Erythroblast (primary cell): ENCODE results near the gene SLC26A9.
A peak's percentile ranks its signal among the peaks of the same experiment; 100 is the strongest.

ENCODE experiments used
- DNase-seq, 2 experiments: peaks; one replicate each; lab custom pipeline; 2025; lab: John Stamatoyannopoulos, UW
- GATA1 ChIP-seq: IDR thresholded peaks from 2 replicates; pipeline ENCODE4 v1.6.1; 2011; ENCODE audit warnings: low read depth, mild to moderate bottlenecking, control low read depth, low read length, moderate library complexity
- POLR2A ChIP-seq: IDR thresholded peaks from 2 replicates; pipeline ENCODE4 v1.6.1; 2011; ENCODE audit warnings: mild to moderate bottlenecking, low read length

SLC26A9 gene

DNA sequence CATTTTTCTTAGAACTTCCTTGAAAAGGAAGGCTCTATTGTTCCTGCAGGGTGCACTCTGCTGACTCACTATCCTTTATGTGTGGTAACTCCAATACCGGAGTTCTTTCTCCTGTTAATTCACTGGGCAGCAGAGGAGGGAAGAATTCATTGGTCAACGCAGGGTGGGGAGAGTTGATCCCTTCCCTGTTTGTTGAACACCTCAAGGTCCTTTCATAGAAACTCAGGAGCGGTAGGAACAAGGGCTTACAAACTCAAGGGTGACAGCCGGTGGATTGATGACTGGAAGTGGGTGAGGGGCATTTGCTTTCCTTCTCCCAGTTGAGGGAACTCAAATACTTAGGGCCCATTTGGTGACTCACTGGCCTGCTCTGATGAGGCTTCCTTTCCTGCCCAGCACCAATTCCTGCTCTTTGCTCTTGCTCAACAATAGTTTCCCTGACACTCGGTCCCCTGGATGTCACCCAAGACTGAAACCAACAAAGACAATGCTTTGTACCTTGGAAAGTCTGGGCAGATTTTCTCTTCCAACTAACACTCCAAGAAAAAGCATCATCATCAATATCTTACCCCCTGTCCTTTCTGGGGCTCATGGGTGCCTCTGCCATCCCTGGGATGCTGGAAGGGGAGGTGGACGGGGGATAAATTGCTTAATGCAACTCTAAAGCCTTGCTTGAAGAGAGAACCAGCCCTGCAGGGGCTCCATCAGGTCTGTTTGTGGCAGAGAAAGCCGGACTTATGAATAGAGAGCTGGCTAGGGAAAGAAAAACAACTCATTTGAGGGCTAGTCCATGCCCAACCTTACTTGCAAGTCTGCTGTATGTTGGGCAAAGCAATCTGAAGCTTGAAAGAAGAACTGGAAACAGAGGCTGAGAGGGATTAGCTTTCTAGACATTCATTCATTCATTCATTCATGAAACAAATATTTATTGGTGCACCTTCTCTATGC is 9.3 kb downstream of the SLC26A9 start:
- no peak for DNase-seq
- TF ChIP-seq GATA1 (no peak), POLR2A (no peak)

GRCh38 chr1:205932776-205933175 is 10.5 kb downstream of the SLC26A9 start:
- no peak for DNase-seq
- no peak for TF ChIP-seq POLR2A
- no peak for TF ChIP-seq GATA1

DNA sequence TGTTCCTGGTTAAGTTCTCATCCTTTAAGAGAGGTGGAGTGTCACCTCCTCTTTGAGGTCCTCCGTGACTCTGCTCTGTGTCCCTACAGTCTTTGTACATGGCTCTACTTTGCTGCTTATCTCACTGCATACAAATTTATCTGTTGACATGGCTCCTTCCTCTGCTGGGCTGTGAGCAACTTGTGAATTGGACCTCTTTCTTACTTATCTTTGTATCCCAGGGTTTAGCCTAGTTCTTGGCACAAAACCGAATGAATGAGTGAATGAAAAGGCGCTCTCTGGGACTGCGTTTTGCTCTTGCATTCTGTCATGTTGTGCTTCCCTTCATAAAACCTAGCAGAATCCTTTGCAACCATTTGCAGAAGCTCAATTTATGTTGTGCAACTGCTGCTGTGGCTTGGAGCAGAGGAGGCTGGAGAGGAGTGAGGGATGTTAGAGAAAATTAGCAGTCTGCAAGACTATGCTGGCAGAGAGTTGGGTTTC is 12.4 kb downstream of the SLC26A9 start:
- TF ChIP-seq POLR2A = no peak
- no peak for TF ChIP-seq GATA1
- peak; percentile 13 to 45 for DNase-seq

- TF ChIP-seq GATA1 (no peak), POLR2A (no peak)
- DNase-seq = no peak
Measured at GRCh38 chr1:205930195-205930577, 13.1 kb downstream of the SLC26A9 start.

DNA sequence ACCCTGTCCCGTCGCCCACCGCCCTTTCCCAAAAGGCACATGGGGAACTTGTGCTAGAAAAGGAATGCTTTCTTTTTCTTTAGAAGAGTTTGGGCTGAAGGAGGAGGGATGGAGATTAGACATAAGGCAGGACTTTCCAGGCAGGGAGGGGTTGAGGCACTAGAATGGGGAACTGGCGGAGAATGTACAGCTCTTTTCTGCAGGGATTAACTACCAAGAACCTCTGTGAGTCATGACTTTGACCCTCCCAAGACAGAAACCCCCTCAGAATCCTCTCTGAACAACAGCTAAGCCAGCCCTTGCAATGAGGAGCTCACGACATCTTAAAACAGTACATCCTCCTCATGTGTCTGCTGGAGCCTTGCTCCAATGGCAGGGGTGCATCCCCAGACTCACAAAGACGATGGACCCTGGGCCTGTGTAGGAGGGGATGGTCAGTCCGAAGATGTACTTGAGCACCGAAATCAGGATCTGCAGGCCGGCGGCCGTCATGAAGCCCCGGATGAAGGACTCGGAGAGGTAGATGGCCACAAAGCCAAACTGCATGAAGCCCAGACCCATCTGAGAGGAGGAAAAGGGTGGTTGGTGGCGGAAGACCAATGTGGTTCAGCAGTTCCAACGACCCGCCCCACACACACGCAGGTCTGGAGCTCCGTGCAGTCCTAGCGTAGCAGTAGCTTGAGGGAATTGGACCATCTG is 13.6 kb downstream of the SLC26A9 start:
- no peak for TF ChIP-seq GATA1
- no peak for TF ChIP-seq POLR2A
- DNase-seq = no peak

GRCh38 chr1:205928317-205928716 is 14.9 kb downstream of the SLC26A9 start:
- no peak for DNase-seq
- TF ChIP-seq GATA1 (no peak), POLR2A (no peak)

GRCh38 chr1:205927676-205928075 is 15.6 kb downstream of the SLC26A9 start:
- DNase-seq = no peak
- TF ChIP-seq GATA1 (no peak), POLR2A (no peak)

DNA sequence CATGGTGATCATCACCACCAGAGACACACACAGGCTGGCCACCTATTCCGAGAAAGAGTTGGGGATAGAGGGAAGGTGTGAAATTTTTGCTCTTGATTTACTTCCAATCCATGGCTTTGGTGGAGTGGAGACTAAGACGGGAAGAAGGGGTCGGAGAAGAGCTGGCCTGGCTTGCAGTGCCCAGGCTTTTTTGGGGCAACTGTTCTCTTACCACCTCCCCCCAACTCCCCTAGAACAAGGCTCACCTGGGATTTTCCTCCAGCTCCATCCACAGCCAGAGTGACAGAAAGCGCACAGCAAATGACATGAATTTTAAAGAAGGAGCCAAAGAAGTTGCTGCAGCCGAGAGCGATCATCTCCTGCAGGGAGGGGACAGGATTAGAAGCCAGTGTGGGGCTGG is 16.0 kb downstream of the SLC26A9 start:
- TF ChIP-seq POLR2A = no peak
- no peak for TF ChIP-seq GATA1
- no peak for DNase-seq

DNA sequence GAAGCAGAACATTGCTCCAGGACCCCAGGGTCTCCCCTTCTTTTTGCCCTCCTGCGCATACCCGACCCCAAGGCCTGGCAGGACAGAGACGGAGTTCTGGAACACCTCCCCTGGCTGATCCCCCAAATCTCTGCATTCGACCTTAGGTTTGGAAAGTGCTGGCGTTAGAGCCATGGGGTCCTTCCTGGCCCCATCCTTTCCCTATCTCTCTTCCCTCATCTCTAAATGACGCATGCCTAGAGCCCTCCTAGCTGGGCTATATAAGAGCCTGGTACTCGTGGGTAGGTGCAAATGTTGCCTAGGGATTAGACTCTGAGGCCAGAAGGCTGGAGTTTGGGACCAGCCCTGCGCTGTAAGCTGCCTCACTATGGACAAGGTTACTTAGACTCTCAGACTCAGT is 16.6 kb downstream of the SLC26A9 start:
- TF ChIP-seq POLR2A (no peak), GATA1 (no peak)

DNA sequence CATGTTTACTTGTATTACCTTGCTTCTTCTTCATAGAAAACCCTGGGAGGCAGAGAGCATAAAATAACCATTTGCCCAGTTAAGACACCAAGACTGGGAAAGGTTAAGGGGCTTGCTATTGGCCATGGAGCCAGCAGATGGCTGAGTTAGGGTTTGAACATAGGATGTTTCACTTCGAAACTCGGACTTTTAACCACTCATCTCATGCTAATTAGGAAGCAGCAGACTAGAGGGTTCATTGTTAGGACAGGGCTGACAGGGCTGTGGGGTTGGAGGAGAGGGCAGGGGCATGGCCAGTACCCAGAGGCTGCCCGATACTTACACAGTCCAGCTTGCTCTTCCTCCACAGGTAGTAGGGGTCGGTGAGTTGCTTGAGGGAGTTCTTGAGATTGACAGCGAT is 17.0 kb downstream of the SLC26A9 start:
- no peak for TF ChIP-seq GATA1
- no peak for TF ChIP-seq POLR2A
- no peak for DNase-seq

More for the DNA sequence above, 16.6 kb downstream of the SLC26A9 start:
- DNase-seq = no peak

GRCh38 chr1:205925736-205926135 is 17.5 kb downstream of the SLC26A9 start:
- TF ChIP-seq POLR2A (no peak), GATA1 (no peak)
- DNase-seq = no peak

- no peak for TF ChIP-seq GATA1
- DNase-seq = no peak
Measured at GRCh38 chr1:205924460-205924790, 18.8 kb downstream of the SLC26A9 start.

GRCh38 chr1:205923651-205924459 is 19.4 kb downstream of the SLC26A9 start:
- DNase-seq = no peak
- TF ChIP-seq GATA1 (no peak), POLR2A (no peak)

- no peak for DNase-seq
- TF ChIP-seq GATA1 = no peak
Measured at GRCh38 chr1:205922806-205923205, 20.4 kb downstream of the SLC26A9 start.
